HL-60 (cell line): ENCODE results near the gene ARMC9.

Experiments
- TF ChIP-seq, protein P1 (sequence below): IDR thresholded peaks from 2 replicates; pipeline ENCODE4 v1.6.1; 2012; ENCODE audit warnings: low read depth; ENCODE audit not compliant: insufficient replicate concordance
- TF ChIP-seq, protein P2 (sequence below): IDR thresholded peaks from one replicate; pipeline ENCODE4 v1.5.1; 2011; ENCODE audit warnings: low read length, control low read depth, inconsistent platforms; ENCODE audit not compliant: insufficient read depth

- TF ChIP-seq, protein P1, sequence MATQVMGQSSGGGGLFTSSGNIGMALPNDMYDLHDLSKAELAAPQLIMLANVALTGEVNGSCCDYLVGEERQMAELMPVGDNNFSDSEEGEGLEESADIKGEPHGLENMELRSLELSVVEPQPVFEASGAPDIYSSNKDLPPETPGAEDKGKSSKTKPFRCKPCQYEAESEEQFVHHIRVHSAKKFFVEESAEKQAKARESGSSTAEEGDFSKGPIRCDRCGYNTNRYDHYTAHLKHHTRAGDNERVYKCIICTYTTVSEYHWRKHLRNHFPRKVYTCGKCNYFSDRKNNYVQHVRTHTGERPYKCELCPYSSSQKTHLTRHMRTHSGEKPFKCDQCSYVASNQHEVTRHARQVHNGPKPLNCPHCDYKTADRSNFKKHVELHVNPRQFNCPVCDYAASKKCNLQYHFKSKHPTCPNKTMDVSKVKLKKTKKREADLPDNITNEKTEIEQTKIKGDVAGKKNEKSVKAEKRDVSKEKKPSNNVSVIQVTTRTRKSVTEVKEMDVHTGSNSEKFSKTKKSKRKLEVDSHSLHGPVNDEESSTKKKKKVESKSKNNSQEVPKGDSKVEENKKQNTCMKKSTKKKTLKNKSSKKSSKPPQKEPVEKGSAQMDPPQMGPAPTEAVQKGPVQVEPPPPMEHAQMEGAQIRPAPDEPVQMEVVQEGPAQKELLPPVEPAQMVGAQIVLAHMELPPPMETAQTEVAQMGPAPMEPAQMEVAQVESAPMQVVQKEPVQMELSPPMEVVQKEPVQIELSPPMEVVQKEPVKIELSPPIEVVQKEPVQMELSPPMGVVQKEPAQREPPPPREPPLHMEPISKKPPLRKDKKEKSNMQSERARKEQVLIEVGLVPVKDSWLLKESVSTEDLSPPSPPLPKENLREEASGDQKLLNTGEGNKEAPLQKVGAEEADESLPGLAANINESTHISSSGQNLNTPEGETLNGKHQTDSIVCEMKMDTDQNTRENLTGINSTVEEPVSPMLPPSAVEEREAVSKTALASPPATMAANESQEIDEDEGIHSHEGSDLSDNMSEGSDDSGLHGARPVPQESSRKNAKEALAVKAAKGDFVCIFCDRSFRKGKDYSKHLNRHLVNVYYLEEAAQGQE = no peak
- TF ChIP-seq, protein P2, sequence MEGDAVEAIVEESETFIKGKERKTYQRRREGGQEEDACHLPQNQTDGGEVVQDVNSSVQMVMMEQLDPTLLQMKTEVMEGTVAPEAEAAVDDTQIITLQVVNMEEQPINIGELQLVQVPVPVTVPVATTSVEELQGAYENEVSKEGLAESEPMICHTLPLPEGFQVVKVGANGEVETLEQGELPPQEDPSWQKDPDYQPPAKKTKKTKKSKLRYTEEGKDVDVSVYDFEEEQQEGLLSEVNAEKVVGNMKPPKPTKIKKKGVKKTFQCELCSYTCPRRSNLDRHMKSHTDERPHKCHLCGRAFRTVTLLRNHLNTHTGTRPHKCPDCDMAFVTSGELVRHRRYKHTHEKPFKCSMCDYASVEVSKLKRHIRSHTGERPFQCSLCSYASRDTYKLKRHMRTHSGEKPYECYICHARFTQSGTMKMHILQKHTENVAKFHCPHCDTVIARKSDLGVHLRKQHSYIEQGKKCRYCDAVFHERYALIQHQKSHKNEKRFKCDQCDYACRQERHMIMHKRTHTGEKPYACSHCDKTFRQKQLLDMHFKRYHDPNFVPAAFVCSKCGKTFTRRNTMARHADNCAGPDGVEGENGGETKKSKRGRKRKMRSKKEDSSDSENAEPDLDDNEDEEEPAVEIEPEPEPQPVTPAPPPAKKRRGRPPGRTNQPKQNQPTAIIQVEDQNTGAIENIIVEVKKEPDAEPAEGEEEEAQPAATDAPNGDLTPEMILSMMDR = no peak
These were observed 215.0 kb downstream of the ARMC9 start for GRCh38 chr2:231413456-231413855.
